HepG2 (cell line): ENCODE measurements around the gene CDK8. TPM values are rescaled to one million over a fixed set of nuclear protein-coding genes. Genes with fewer than 3 reads are reported as not detected.
A peak's percentile ranks its signal among the peaks of the same experiment; 100 is the strongest.

ENCODE experiments used
- ATF2 ChIP-seq: sonication (generic); formaldehyde crosslinking; IDR thresholded peaks from 2 replicates; pipeline ENCODE4 v1.4.0; 2020; ENCODE audit warnings: missing genetic modification reagents
- CEBPG ChIP-seq: IDR thresholded peaks from 2 replicates; pipeline ENCODE4 v1.6.1; 2016
- FLYWCH1 ChIP-seq: sonication (generic); formaldehyde crosslinking; IDR thresholded peaks from 2 replicates; pipeline ENCODE4 v1.8.1; 2023; ENCODE audit warnings: mild to moderate bottlenecking, missing genetic modification reagents
- FOXM1 ChIP-seq: sonication (generic); formaldehyde crosslinking; IDR thresholded peaks from 2 replicates; pipeline ENCODE4 v1.5.0; 2020; ENCODE audit warnings: missing genetic modification reagents
- HNF4G ChIP-seq, 2 experiments: sonication (generic) in 1 of 2; formaldehyde crosslinking in 1 of 2; IDR thresholded peaks; 2 replicates each; pipeline versions ENCODE4 v1.4.0 to v1.6.1; 2011 to 2020; ENCODE audit warnings: borderline replicate concordance in 2 of 2, low read depth in 2 of 2, mild to moderate bottlenecking in 2 of 2, low read length in 1 of 2, missing genetic modification reagents in 1 of 2, moderate library complexity in 1 of 2
- RFX5 ChIP-seq: IDR thresholded peaks from 2 replicates; pipeline ENCODE4 v1.6.1; 2011; ENCODE audit warnings: low read depth, low read length, improper control_type of control experiment
- SMAD1 ChIP-seq: sonication (generic); formaldehyde crosslinking; IDR thresholded peaks from 2 replicates; pipeline ENCODE4 v1.4.0; 2020; ENCODE audit warnings: missing genetic modification reagents, low read depth, mild to moderate bottlenecking, borderline replicate concordance
- TBL1XR1 ChIP-seq: fragments of 150-350 bp; IDR thresholded peaks from 2 replicates; pipeline ENCODE4 v1.6.1; 2014; ENCODE audit warnings: borderline replicate concordance, low read length; ENCODE audit not compliant: partially characterized antibody
- TCF12 ChIP-seq, 2 experiments: fragments of 450-650 bp in 1 of 2; sonication (generic) in 1 of 2; formaldehyde crosslinking in 1 of 2; IDR thresholded peaks; 2 replicates each; pipeline versions ENCODE4 v1.6.1 to v1.8.0; 2017 to 2022; ENCODE audit warnings: antibody characterized with exemption in 1 of 2, mild to moderate bottlenecking in 1 of 2, missing genetic modification reagents in 1 of 2, moderate library complexity in 1 of 2
- ZBTB40 ChIP-seq, 2 experiments: fragments of 450-650 bp in 1 of 2; sonication (generic) in 1 of 2; formaldehyde crosslinking in 1 of 2; IDR thresholded peaks; 2 replicates each; pipeline versions ENCODE4 v1.6.1 to v1.8.0; 2016 to 2022; ENCODE audit warnings: antibody characterized with exemption in 1 of 2, mild to moderate bottlenecking in 1 of 2, missing genetic modification reagents in 1 of 2
- ZFP62 ChIP-seq: sonication (generic); formaldehyde crosslinking; IDR thresholded peaks from 2 replicates; pipeline ENCODE4 v1.4.0; 2020; ENCODE audit warnings: missing genetic modification reagents
- ZNF572 ChIP-seq: sonication (generic); formaldehyde crosslinking; IDR thresholded peaks from 2 replicates; pipeline ENCODE4 v1.5.1; 2020; ENCODE audit warnings: mild to moderate bottlenecking, missing genetic modification reagents
- ZNF660 ChIP-seq: sonication (generic); formaldehyde crosslinking; IDR thresholded peaks from 2 replicates; pipeline ENCODE4 v1.5.1; 2020; ENCODE audit warnings: mild to moderate bottlenecking, low read depth, missing genetic modification reagents, borderline replicate concordance
- ZNF766 ChIP-seq: sonication (generic); formaldehyde crosslinking; IDR thresholded peaks from 2 replicates; pipeline ENCODE4 v1.5.0; 2020; ENCODE audit warnings: missing genetic modification reagents, borderline replicate concordance
- ZSCAN20 ChIP-seq: sonication (generic); formaldehyde crosslinking; IDR thresholded peaks from 2 replicates; pipeline ENCODE4 v1.4.0; 2020; ENCODE audit warnings: missing genetic modification reagents, mild to moderate bottlenecking, borderline replicate concordance
- polyA plus RNA-seq, 8 experiments: library from polyadenylated mRNA; depleted of rRNA in 3 of 8; stranded (reverse) in 7 of 8; unstranded in 1 of 8; fragments of >200 nt; fragmentation: Illumina TruSeq in 4 of 8; extraction: Trizol in 4 of 8; gene quantifications; 2 replicates each; pipeline versions ENCODE4 v1.2.1 to v1.2.3, GENCODE V29; 2011 to 2016; ENCODE audit warnings: low read depth in 4 of 8, missing spikeins in 1 of 8, mixed read lengths in 1 of 8; ENCODE audit not compliant: insufficient read depth in 1 of 8
- total RNA-seq, 5 experiments: library from RNA; depleted of rRNA; stranded (reverse); fragments of >200 nt; fragmentation: Illumina TruSeq; extraction: Trizol; gene quantifications; 2 replicates each; pipeline ENCODE4 v1.2.3, GENCODE V29; 2016; ENCODE audit warnings: low read depth in 1 of 5
- TF ChIP-seq, protein P1 (sequence below): sonication (generic); formaldehyde crosslinking; IDR thresholded peaks from 2 replicates; pipeline ENCODE4 v1.8.1; 2023; ENCODE audit warnings: missing genetic modification reagents, inconsistent platforms, borderline replicate concordance

Gene CDK8
- total and polyA plus RNA-seq, 2 of the 13 experiments (the other 11 are each of a cell fraction or from before 2014, with no cell fraction given), result 15.8 to 16.4 TPM

GRCh38 chr13:26253787-26254582, at the start of gene CDK8 (continued):
- 0 out of 2 replicates have a peak, but pooled peaks have one; percentile 36 for TF ChIP-seq ATF2 (CRISPR knock-in tag)
- no peak for TF ChIP-seq ZNF660 (CRISPR knock-in tag)
- TF ChIP-seq FOXM1, result no peak
- TF ChIP-seq ZNF572 (CRISPR knock-in tag), result no peak
- TF ChIP-seq ZSCAN20 (CRISPR knock-in tag), result no peak
- TF ChIP-seq CEBPG (CRISPR knock-in tag), result no peak
- TF ChIP-seq ZNF766 (CRISPR knock-in tag), result no peak
- TF ChIP-seq, protein P1, sequence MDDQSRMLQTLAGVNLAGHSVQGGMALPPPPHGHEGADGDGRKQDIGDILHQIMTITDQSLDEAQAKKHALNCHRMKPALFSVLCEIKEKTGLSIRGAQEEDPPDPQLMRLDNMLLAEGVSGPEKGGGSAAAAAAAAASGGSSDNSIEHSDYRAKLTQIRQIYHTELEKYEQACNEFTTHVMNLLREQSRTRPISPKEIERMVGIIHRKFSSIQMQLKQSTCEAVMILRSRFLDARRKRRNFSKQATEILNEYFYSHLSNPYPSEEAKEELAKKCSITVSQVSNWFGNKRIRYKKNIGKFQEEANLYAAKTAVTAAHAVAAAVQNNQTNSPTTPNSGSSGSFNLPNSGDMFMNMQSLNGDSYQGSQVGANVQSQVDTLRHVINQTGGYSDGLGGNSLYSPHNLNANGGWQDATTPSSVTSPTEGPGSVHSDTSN (CRISPR knock-in tag), result no peak
- TF ChIP-seq ZBTB40 (IDR thresholded peaks at IDR 0.05), result no peak
- TF ChIP-seq ZBTB40 (CRISPR knock-in tag; IDR thresholded peaks at IDR 0.05), result peak; percentile 69; the same call in 1 of the 2 replicates
- TF ChIP-seq TBL1XR1, result no peak
- TF ChIP-seq FLYWCH1, result no peak
- no peak for TF ChIP-seq SMAD1 (CRISPR knock-in tag)
- no peak for TF ChIP-seq TCF12 (IDR thresholded peaks at IDR 0.05)
- no peak for TF ChIP-seq TCF12 (CRISPR knock-in tag; IDR thresholded peaks at IDR 0.05)
- TF ChIP-seq HNF4G (IDR thresholded peaks at IDR 0.05; ENCODE audit: borderline replicate concordance, low read depth, low read length), result no peak
- TF ChIP-seq HNF4G (CRISPR knock-in tag; IDR thresholded peaks at IDR 0.05; ENCODE audit: borderline replicate concordance, low read depth), result no peak
- no peak for TF ChIP-seq ZFP62
- TF ChIP-seq RFX5, result no peak
